Aorta (tissue), 5 donors: ENCODE results near the gene FLRT3. TPM values are rescaled to one million over a fixed set of nuclear protein-coding genes. Genes with fewer than 3 reads are reported as not detected.

Experiments
- ATAC-seq: fragments of 200-7000 bp; cut with Tn5 transposase; one replicate; pipeline ENCODE4 v1.9.1; 2022; ENCODE audit warnings: moderate library complexity; ENCODE audit not compliant: low FRiP score
- DNase-seq, 2 donors: peaks; one replicate each; pipeline ENCODE4 v3.0.0-alpha.2; 2020
- H3K27ac ChIP-seq, 2 donors: one replicate each; pipeline ENCODE4 v1.5.1; 2013; ENCODE audit warnings: low read length in 2 of 2, mild to moderate bottlenecking in 2 of 2, moderate library complexity in 2 of 2, control low read depth in 1 of 2, inconsistent platforms in 1 of 2, low read depth in 1 of 2
- H3K27me3 ChIP-seq, 2 donors: one replicate each; pipeline ENCODE4 v1.6.1; 2013; ENCODE audit warnings: control low read depth in 1 of 2, low read length in 1 of 2, mild to moderate bottlenecking in 1 of 2, moderate library complexity in 1 of 2; ENCODE audit not compliant: insufficient read depth in 2 of 2, control insufficient read depth in 1 of 2
- H3K36me3 ChIP-seq, 2 donors: one replicate each; pipeline ENCODE4 v1.6.1; 2013; ENCODE audit warnings: control low read depth in 1 of 2, low read length in 1 of 2, mild to moderate bottlenecking in 1 of 2; ENCODE audit not compliant: insufficient read depth in 2 of 2, control insufficient read depth in 1 of 2
- H3K4me1 ChIP-seq, 2 donors: one replicate each; pipeline ENCODE4 v1.6.1; 2013; ENCODE audit warnings: low read length in 2 of 2, control low read depth in 1 of 2, mild to moderate bottlenecking in 1 of 2, moderate library complexity in 1 of 2; ENCODE audit not compliant: insufficient read depth in 2 of 2, control insufficient read depth in 1 of 2
- H3K4me3 ChIP-seq, 2 donors: one replicate each; pipeline ENCODE4 v1.5.1; 2013; ENCODE audit warnings: low read length in 2 of 2, control low read depth in 1 of 2, mild to moderate bottlenecking in 1 of 2
- H3K9me3 ChIP-seq: one replicate; pipeline ENCODE4 v1.6.1; 2013; ENCODE audit warnings: mild to moderate bottlenecking, low read length; ENCODE audit not compliant: control insufficient read depth
- WGBS, 2 donors: extraction: QIAGEN DNeasy Blood & Tissue Kit; methylation state at CpG; one replicate each; pipeline ENCODE4 v1.1.7; 2013; 5-methylcytosine and 5-hydroxymethylcytosine counted together
- intact Hi-C, 2 donors: fragments of 100-400 bp; cut with DNase I; formaldehyde crosslinking; loops; one replicate each; pipeline versions ENCODE4 v1.14.2 to v1.15.0; 2022
- polyA plus RNA-seq, 2 donors: library from polyadenylated mRNA; stranded (reverse); fragments of 200-250 nt; gene quantifications; one replicate each; pipeline ENCODE4 v1.2.3, GENCODE V29; 2013
- total RNA-seq, 2 donors: library from RNA; stranded (reverse); fragmentation: NEBNext Ultra II Directional; extraction: Animal tissue kit (Norgen Biotek cat#: 25700); gene quantifications; one replicate each; pipeline ENCODE4 v1.2.1, GENCODE V29; 2021
- donor health status: healthy with polysubstance abuse.
- donor health status: Bipolar disorder and iron deficiency.
- donor health status: DM: no; HTN: no; CAD: no.
- donor health status: DM: no; HTN: no; CAD: no.
- donor health status: DM: yes; HTN: yes; CAD: no.

The FLRT3 gene
- total and polyA plus RNA-seq, 4 donors = 0.23 to 2.4 (median 0.62) TPM

- WGBS, 2 donors = 39 to 64% methylated on average over 1 of the region's 1 CpG
- Histone ChIP-seq H3K9me3 (no peaks in the 10 kb centered on the region), H3K4me1 (no peaks in the 10 kb centered on the region), H3K36me3 (no peaks in the 10 kb centered on the region), H3K4me3 (no peak overlapping the region), H3K27ac (no peak overlapping the region), H3K27me3 (no peaks in the 10 kb centered on the region)
- DNase-seq (no peak), ATAC-seq (no peak)
- intact Hi-C loops = no loop called here
Measured at GRCh38 chr20:14304472-14304871, 32.9 kb downstream of the FLRT3 start.

- no peaks in the 10 kb centered on the region for H3K4me1 ChIP-seq
- intact Hi-C loops = no loop called here
- no peaks in the 10 kb centered on the region for H3K9me3 ChIP-seq
- DNase-seq (no peak), ATAC-seq (no peak)
- H3K27ac ChIP-seq = no peak overlapping the region
- no peak overlapping the region for H3K4me3 ChIP-seq
- H3K36me3 ChIP-seq = no peaks in the 10 kb centered on the region
- H3K27me3 ChIP-seq = no peaks in the 10 kb centered on the region
Measured at GRCh38 chr20:14303651-14304050, 33.8 kb downstream of the FLRT3 start.

DNA sequence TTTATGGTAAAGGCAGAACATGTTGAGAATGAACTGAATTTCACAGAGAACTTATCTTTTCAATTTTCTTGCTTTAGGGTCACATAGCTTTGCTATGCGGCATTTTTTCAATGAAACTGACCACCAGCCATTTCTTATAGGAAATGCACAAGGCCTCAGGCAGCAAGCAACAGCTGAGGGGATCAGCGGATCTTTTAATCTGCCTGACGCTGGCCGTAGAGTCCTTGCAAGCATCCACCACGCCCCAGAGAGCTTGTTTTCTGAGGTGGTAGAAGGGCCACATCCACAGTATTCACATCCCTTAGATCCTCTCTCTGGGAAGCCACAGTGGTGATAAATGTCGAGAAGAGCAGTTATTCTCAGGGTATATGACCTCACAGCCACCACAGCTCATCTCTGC, 34.3 kb downstream of the FLRT3 start:
- Histone ChIP-seq H3K4me3 (no peak overlapping the region), H3K4me1 (no peaks in the 10 kb centered on the region), H3K27me3 (no peaks in the 10 kb centered on the region), H3K27ac (no peak overlapping the region), H3K36me3 (no peaks in the 10 kb centered on the region), H3K9me3 (no peaks in the 10 kb centered on the region)
- ATAC-seq (no peak), DNase-seq (no peak)
- 71 to 74% methylated on average over 6 of the region's 6 CpGs for WGBS, 2 donors
- intact Hi-C loops = no loop called here

DNA sequence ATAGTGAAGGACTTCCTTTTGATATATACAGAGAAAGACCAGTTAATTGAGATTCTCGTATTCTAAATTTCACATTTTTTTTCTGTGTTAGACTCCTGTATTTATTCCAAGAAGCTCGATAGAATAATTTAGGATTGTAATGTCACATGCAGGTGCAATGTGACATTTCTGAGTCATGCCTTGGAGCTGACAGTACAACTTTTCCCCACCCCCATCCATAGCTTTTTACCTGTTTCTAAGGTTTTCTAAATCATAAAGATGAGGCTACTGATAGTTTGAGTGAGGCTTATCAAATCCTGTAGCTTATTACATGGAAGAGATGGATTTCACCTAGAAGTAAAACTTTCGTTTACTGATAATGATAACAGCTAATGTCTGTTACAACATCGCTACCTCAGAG, 37.6 kb downstream of the FLRT3 start:
- DNase-seq = no peak

DNA sequence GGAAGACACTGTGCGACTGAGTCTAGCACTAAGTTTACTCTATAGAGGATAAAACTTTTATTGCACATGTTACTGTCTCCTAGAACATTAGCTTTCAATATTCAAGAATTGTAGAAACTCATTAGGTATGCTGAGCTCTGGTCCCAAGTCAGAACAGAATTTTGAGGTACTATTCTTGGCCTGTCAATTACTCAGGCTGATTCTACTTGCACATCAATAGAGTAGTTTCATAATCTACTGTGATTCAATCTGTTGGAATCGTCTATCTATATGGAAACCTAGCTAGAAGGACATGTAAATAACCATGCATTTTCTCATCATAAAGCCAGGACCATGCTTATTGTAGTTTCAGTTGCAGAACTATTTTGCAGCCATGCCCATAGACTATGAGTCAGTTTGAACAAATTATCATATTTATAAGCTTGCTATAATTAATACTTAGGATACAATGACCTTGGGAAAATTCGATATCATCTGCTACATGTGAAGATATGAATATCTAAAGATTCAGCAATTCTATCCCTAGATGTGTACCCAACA, 41.6 kb downstream of the FLRT3 start:
- Histone ChIP-seq H3K4me1 (no peaks in the 10 kb centered on the region), H3K4me3 (no peak overlapping the region), H3K27ac (no peak overlapping the region), H3K36me3 (no peaks in the 10 kb centered on the region), H3K27me3 (no peaks in the 10 kb centered on the region), H3K9me3 (no peaks in the 10 kb centered on the region)
- no peak for ATAC-seq
- intact Hi-C loops = no loop called here
- WGBS, 2 donors = 40 to 41% methylated on average over 3 of the region's 3 CpGs
- no peak for DNase-seq

More for the DNA sequence above, 37.6 kb downstream of the FLRT3 start:
- intact Hi-C loops = no loop called here
- Histone ChIP-seq H3K36me3 (no peaks in the 10 kb centered on the region), H3K4me1 (no peaks in the 10 kb centered on the region), H3K9me3 (no peaks in the 10 kb centered on the region), H3K4me3 (no peak overlapping the region), H3K27me3 (no peaks in the 10 kb centered on the region), H3K27ac (no peak overlapping the region)
- 85 to 89% methylated on average over 4 of the region's 4 CpGs for WGBS, 2 donors
- ATAC-seq = no peak

- no peaks in the 10 kb centered on the region for H3K9me3 ChIP-seq
- no peaks in the 10 kb centered on the region for H3K27me3 ChIP-seq
- intact Hi-C loops = no loop called here
- no peak overlapping the region for H3K4me3 ChIP-seq
- H3K4me1 ChIP-seq = no peaks in the 10 kb centered on the region
- no peak overlapping the region for H3K27ac ChIP-seq
- no peak for DNase-seq
- ATAC-seq = no peak
- WGBS, 2 donors = 38% methylated on average over 2 of the region's 2 CpGs
- no peaks in the 10 kb centered on the region for H3K36me3 ChIP-seq
Measured at GRCh38 chr20:14295238-14295637, 42.2 kb downstream of the FLRT3 start.

GRCh38 chr20:14291502-14291901, 45.9 kb downstream of the FLRT3 start:
- 74 to 84% methylated on average over 1 of the region's 1 CpG for WGBS, 2 donors
- DNase-seq (no peak), ATAC-seq (no peak)
- H3K9me3 ChIP-seq = no peaks in the 10 kb centered on the region
- H3K4me1 ChIP-seq = no peaks in the 10 kb centered on the region
- H3K27ac ChIP-seq = no peak overlapping the region
- no peaks in the 10 kb centered on the region for H3K36me3 ChIP-seq
- no peak overlapping the region for H3K4me3 ChIP-seq
- H3K27me3 ChIP-seq = no peaks in the 10 kb centered on the region
- intact Hi-C loops = no loop called here

DNA sequence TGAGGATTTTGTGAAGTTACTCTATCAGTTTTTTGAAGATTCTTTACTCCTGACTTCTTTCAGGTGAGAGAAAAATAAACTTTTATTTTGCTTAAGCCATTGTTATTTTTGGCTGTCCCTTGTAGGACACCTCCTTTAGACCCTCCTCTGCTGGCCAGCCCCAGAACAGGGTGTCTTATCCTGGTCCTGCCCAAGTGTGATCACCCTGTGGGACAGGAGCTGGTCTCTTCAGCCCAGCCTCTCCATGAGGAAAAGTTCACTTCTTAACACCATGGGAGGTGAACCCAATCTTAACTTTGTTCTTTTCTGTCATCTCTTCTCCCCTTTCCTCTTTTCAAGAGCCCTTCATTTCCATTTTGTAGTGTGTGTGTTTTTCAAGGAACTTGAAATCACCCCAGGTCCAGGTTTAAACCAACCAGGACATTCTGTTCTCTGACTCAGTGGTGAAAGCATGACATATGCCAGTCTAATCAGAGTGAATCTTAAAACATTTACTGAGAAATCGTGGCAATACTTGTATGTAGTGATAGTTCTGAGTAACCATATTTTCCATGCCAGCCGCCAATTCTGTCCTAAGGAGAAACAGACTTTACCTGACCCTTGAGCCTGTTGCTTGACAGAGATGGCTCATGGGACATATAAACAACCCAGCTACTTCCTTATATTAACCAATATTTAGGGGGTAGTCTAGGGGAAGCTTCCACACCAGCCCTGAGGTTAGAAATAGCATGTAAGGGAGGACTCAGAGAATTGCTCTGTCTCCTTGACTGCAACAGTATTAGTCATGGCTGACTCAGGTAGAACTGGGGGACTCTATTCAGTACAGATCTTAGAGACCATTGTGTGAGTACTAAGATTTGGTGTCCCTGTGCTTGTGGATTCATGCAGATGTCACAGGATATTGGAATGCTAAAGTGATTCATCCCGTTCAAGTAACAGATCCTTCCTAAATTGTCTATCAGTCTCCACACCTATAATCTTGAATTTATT, 48.8 kb downstream of the FLRT3 start:
- intact Hi-C loops = no loop called here
- no peak overlapping the region for H3K4me3 ChIP-seq
- WGBS, 2 donors = 76 to 84% methylated on average over 3 of the region's 3 CpGs
- no peak for ATAC-seq
- no peak overlapping the region for H3K27ac ChIP-seq
- no peaks in the 10 kb centered on the region for H3K4me1 ChIP-seq
- no peaks in the 10 kb centered on the region for H3K9me3 ChIP-seq
- no peaks in the 10 kb centered on the region for H3K36me3 ChIP-seq
- H3K27me3 ChIP-seq = no peaks in the 10 kb centered on the region
- no peak for DNase-seq

- DNase-seq (no peak), ATAC-seq (no peak)
- H3K4me1 ChIP-seq = no peaks in the 10 kb centered on the region
- intact Hi-C loops = no loop called here
- no peaks in the 10 kb centered on the region for H3K27me3 ChIP-seq
- H3K27ac ChIP-seq = no peak overlapping the region
- H3K9me3 ChIP-seq = no peaks in the 10 kb centered on the region
- H3K36me3 ChIP-seq = no peaks in the 10 kb centered on the region
- H3K4me3 ChIP-seq = no peak overlapping the region
- 79 to 87% methylated on average over 1 of the region's 1 CpG for WGBS, 2 donors
Measured at GRCh38 chr20:14284443-14284842, 53.0 kb downstream of the FLRT3 start.
